ENCODE results near the gene PPRC1. TPM values are rescaled to one million over a fixed set of nuclear protein-coding genes. Genes with fewer than 3 reads are reported as not detected.

Gene PPRC1
- total RNA-seq, 1 experiment from 2014 or later, result 79.4 TPM

- no peak for TF ChIP-seq ZNF512 (CRISPR knock-in tag; IDR thresholded peaks at IDR 0.05; ENCODE audit: borderline replicate concordance)
- no peak for TF ChIP-seq ZSCAN18 (CRISPR knock-in tag; IDR thresholded peaks at IDR 0.05)
- no peak for TF ChIP-seq NR3C1 (CRISPR knock-in tag; conservative IDR thresholded peaks at IDR 0.05; ENCODE audit: low read depth)
- no peak for TF ChIP-seq IRF1 (CRISPR knock-in tag; IDR thresholded peaks at IDR 0.05)
- no peak for TF ChIP-seq CDX4 (CRISPR knock-in tag; IDR thresholded peaks at IDR 0.05; ENCODE audit: borderline replicate concordance)
- no peak for TF ChIP-seq AR (CRISPR knock-in tag; IDR thresholded peaks at IDR 0.05)
- no peak for TF ChIP-seq NR2C2 (CRISPR knock-in tag; IDR thresholded peaks at IDR 0.05)
- no peak for TF ChIP-seq GABPB1 (CRISPR knock-in tag; IDR thresholded peaks at IDR 0.05)
- TF ChIP-seq ERG (CRISPR knock-in tag; IDR thresholded peaks at IDR 0.05), result no peak
- no peak for TF ChIP-seq HMGXB4 (CRISPR knock-in tag; IDR thresholded peaks at IDR 0.05)
Observed at GRCh38 chr10:102140218-102140617, 7.4 kb downstream of the PPRC1 start (continued).

- POLR2A ChIA-PET, result no interaction called here
- no peak overlapping the region for H3K4me3 Mint-ChIP-seq
- ATAC-seq (no peak), DNase-seq (ENCODE audit: low spot score) (no peak)
- peaks cover 71% of the 10 kb centered on the region for H3K36me3 Mint-ChIP-seq
- peaks cover 3% of the 10 kb centered on the region for H3K4me1 Mint-ChIP-seq
- H3K27me3 Mint-ChIP-seq (ENCODE audit: low read depth), result no peaks in the 10 kb centered on the region
- CTCF ChIA-PET, result no interaction called here
- no peaks in the 10 kb centered on the region for H3K9me3 Mint-ChIP-seq
- H3K27ac Mint-ChIP-seq, result no peak overlapping the region
- TF ChIP-seq ZBTB21 (CRISPR knock-in tag; IDR thresholded peaks at IDR 0.05; ENCODE audit: borderline replicate concordance) (no peak), NFE2L1 (CRISPR knock-in tag; IDR thresholded peaks at IDR 0.05) (no peak), ZNF263 (CRISPR knock-in tag; IDR thresholded peaks at IDR 0.05; ENCODE audit: low read depth) (no peak), E2F1 (CRISPR knock-in tag; IDR thresholded peaks at IDR 0.05) (no peak), ZNF281 (CRISPR knock-in tag; IDR thresholded peaks at IDR 0.05) (no peak), ZBTB43 (CRISPR knock-in tag; IDR thresholded peaks at IDR 0.05) (no peak), ZNF423 (CRISPR knock-in tag; IDR thresholded peaks at IDR 0.05) (no peak), GABPB1 (CRISPR knock-in tag; IDR thresholded peaks at IDR 0.05) (no peak)
Observed at GRCh38 chr10:102140913-102141540, 8.2 kb downstream of the PPRC1 start.

Data from WTC11 (cell line).